MCF 10A (cell line): ENCODE data around the gene PSMA8. TPM values are rescaled to one million over a fixed set of nuclear protein-coding genes. Genes with fewer than 3 reads are reported as not detected.
A peak's percentile ranks its signal among the peaks of the same experiment; 100 is the strongest.

Source experiments
- BruUV-seq: library from RNA; stranded (reverse); fragments of 400-500 nt; replicated peaks from 2 replicates; lab custom pipeline; 2021; lab: Mats Ljungman, UMichigan
- CTCF ChIA-PET: fragments of 300-600 bp; sonication (Branson Sonifier 250); formaldehyde crosslinking; extraction: SDS; loops from one replicate; lab custom pipeline; 2021; ENCODE audit warnings: antibody characterized with exemption, inconsistent platforms; lab: Yijun Ruan, JAX
- POLR2A ChIA-PET: fragments of 300-600, 350-650 bp; sonication (Branson Sonifier 250); formaldehyde crosslinking; extraction: SDS; loops from one replicate; lab custom pipeline; 2020; ENCODE audit warnings: antibody characterized with exemption, inconsistent platforms; lab: Yijun Ruan, JAX
- DNase-seq: peaks from one replicate; pipeline ENCODE4 v3.0.0-alpha.2; 2018; ENCODE audit not compliant: unreplicated experiment
- H3K27ac Mint-ChIP-seq: one replicate; pipeline ENCODE4 v1.8.0; 2022; ENCODE audit warnings: mild to moderate bottlenecking, low read depth, mixed read lengths; ENCODE audit not compliant: unreplicated experiment
- H3K27me3 Mint-ChIP-seq: one replicate; pipeline ENCODE4 v1.8.0; 2022; ENCODE audit warnings: mixed read lengths; ENCODE audit not compliant: insufficient read depth, unreplicated experiment
- H3K36me3 Mint-ChIP-seq: one replicate; pipeline ENCODE4 v1.8.0; 2022; ENCODE audit warnings: mild to moderate bottlenecking, moderate library complexity, mixed read lengths; ENCODE audit not compliant: insufficient read depth, unreplicated experiment
- H3K4me1 Mint-ChIP-seq: one replicate; pipeline ENCODE4 v1.8.0; 2022; ENCODE audit warnings: mixed read lengths; ENCODE audit not compliant: insufficient read depth, unreplicated experiment
- H3K4me3 Mint-ChIP-seq: one replicate; pipeline ENCODE4 v1.8.0; 2022; ENCODE audit warnings: mild to moderate bottlenecking, moderate library complexity, mixed read lengths; ENCODE audit not compliant: unreplicated experiment
- H3K9me3 Mint-ChIP-seq: one replicate; pipeline ENCODE4 v1.8.0; 2022; ENCODE audit warnings: mixed read lengths; ENCODE audit not compliant: unreplicated experiment
- CTCF ChIP-seq: fragments of 200-600 bp; IDR thresholded peaks from one replicate; pipeline ENCODE4 v1.8.0; 2022; ENCODE audit warnings: antibody characterized with exemption, mild to moderate bottlenecking; ENCODE audit not compliant: unreplicated experiment
- intact Hi-C: fragments of 100-400 bp; cut with micrococcal nuclease; formaldehyde crosslinking; loops from 2 replicates; pipeline ENCODE4 v1.14.1; 2022
- total RNA-seq: library from RNA; stranded (reverse); gene quantifications from 2 replicates; pipeline ENCODE4 v1.2.3, GENCODE V29; 2022

The PSMA8 gene
- total RNA-seq, 1 experiment from 2014 or later = not detected

GRCh38 chr18:26089293-26090129 lies 44.2 kb upstream of the PSMA8 start:
- H3K36me3 Mint-ChIP-seq = peaks cover 11% of the 10 kb centered on the region
- H3K27me3 Mint-ChIP-seq = no peaks in the 10 kb centered on the region
- intact Hi-C loops = loop anchor here (2.0 kb wide), 1 partner anchor 137 kb away; the partner anchor contains the start of gene TAF4B
- POLR2A ChIA-PET = interaction anchor here (0.5 to 3.2 kb wide), 18 partner anchors 8 to 953 kb away, joined by 3 to 28 read pairs (median 3); partner anchors contain the start of gene TAF4B
- peak; percentile 45 for DNase-seq
- TF ChIP-seq CTCF = no peak
- no peaks in the 10 kb centered on the region for H3K9me3 Mint-ChIP-seq
- BruUV-seq = no TSS peak
- CTCF ChIA-PET = interaction anchor here (0.6 to 1.0 kb wide), 3 partner anchors 70 to 179 kb away, joined by 3 to 4 read pairs (median 3); no protein-coding TSS in a partner anchor
- peak overlapping the region; percentile 89 for H3K4me3 Mint-ChIP-seq
- H3K27ac Mint-ChIP-seq = peak overlapping the region; percentile 86
- H3K4me1 Mint-ChIP-seq = peaks cover 18% of the 10 kb centered on the region

GRCh38 chr18:26090130-26091046 lies 43.3 kb upstream of the PSMA8 start, which contains the start of gene SS18:
Gene SS18 (minus strand): TSS chr18:26090613. CDS start chr18:26090569, 44 bp downstream.
- peak within 1 kb of the TSS; percentile 89 for H3K4me3 Mint-ChIP-seq
- H3K9me3 Mint-ChIP-seq = no peaks in the 10 kb centered on the region
- CTCF ChIA-PET = interaction anchor here (0.5 to 1.0 kb wide), 3 partner anchors 70 to 462 kb away, joined by 3 to 4 read pairs (median 3); no protein-coding TSS in a partner anchor
- POLR2A ChIA-PET = interaction anchor here (0.8 to 3.2 kb wide), 11 partner anchors 7 to 657 kb away, joined by 3 to 28 read pairs (median 6); partner anchors contain the start of gene TAF4B
- no peak for TF ChIP-seq CTCF
- no TSS peak for BruUV-seq
- H3K4me1 Mint-ChIP-seq = peaks cover 18% of the 10 kb centered on the region
- peaks cover 7% of the 10 kb centered on the region for H3K36me3 Mint-ChIP-seq
- H3K27ac Mint-ChIP-seq = peak within 1 kb of the TSS; percentile 86
- no peaks in the 10 kb centered on the region for H3K27me3 Mint-ChIP-seq
- DNase-seq = peak; percentile 95
- intact Hi-C loops = no loop called here

GRCh38 chr18:26091047-26091630 lies 42.5 kb upstream of the PSMA8 start:
- peak overlapping the region; percentile 89 for H3K4me3 Mint-ChIP-seq
- no peaks in the 10 kb centered on the region for H3K9me3 Mint-ChIP-seq
- H3K4me1 Mint-ChIP-seq = peaks cover 18% of the 10 kb centered on the region
- POLR2A ChIA-PET = interaction anchor here (0.8 to 2.2 kb wide), 7 partner anchors 10 to 656 kb away, joined by 3 to 9 read pairs (median 5); partner anchors contain the start of gene TAF4B
- peak; percentile 81 for DNase-seq
- CTCF ChIA-PET = interaction anchor here (0.7 to 1.0 kb wide), 2 partner anchors 35 to 69 kb away, joined by 3 read pairs; no protein-coding TSS in a partner anchor
- H3K27me3 Mint-ChIP-seq = no peaks in the 10 kb centered on the region
- intact Hi-C loops = no loop called here
- H3K36me3 Mint-ChIP-seq = peaks cover 7% of the 10 kb centered on the region
- TF ChIP-seq CTCF = no peak
- peak overlapping the region; percentile 86 for H3K27ac Mint-ChIP-seq
- TSS peak; percentile 81 for BruUV-seq
